GM12892 (cell line): ENCODE measurements around the gene SNX20.

Source experiments
- POLR2A ChIP-seq: IDR thresholded peaks from 2 replicates; pipeline ENCODE4 v1.6.1; 2011; ENCODE audit warnings: low read depth, low read length, control low read depth
- POLR2AphosphoS5 ChIP-seq: IDR thresholded peaks from 2 replicates; pipeline ENCODE4 v1.6.1; 2011; ENCODE audit warnings: low read depth, low read length, control low read depth
- TAF1 ChIP-seq: IDR thresholded peaks from 2 replicates; pipeline ENCODE4 v1.6.1; 2011; ENCODE audit warnings: low read depth, mild to moderate bottlenecking, control low read depth, low read length, borderline replicate concordance

GRCh38 chr16:50674831-50675230 lies 6.3 kb downstream of the SNX20 start:
- TF ChIP-seq POLR2A (no peak), TAF1 (no peak), POLR2AphosphoS5 (no peak)
